Epidermal melanocyte (primary cell): Measurements from ENCODE around the gene BANP.
"Not testable (repeated sequence)": the region's sequence is repeated elsewhere in the genome, so short reads cannot be mapped to it uniquely, and the experiment has no call there.

Experiments used
- DNase-seq: peaks from one replicate; pipeline ENCODE4 v3.0.0; 2011; ENCODE audit warnings: low spot score; ENCODE audit not compliant: insufficient read length

The BANP gene

DNA sequence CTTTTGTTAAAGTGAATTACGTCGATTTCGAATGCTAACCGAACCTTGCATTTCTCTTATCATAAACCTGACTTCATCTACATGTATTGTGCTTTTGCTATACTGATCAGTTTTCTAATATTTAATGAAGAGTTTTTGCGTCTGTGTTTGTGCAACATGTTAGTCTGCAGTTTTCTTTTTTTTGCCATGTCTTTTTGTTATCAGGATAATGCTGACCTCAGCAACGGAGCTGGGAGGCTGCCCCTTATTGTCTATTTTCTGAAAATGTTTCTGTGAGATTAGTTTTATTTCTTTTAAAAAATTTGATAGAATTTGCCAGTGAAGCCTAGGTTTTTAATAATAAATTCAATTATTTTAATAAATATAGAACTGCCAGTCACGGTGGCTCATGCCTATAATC lies 40.9 kb downstream of the BANP start:
- DNase-seq, result not testable (repeated sequence)

DNA sequence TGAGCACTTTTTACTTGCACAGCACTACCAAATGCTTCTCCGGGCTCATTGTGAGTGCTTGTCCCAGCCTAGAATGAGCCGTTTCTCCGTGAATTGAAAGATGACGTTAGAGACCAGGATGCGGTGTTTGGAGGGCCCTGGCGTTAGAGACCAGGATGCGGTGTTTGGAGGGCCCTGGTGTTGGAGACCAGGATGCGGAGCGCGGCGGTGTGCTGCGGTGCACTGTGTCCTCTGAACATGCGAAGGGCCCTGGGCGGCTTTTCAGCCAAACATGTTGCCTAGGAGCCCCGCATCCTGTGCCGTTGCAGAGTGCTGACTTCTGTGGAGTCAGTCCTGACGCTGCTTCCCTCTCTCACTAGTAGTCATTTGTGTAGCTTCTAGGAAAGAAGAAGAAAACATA lies 42.7 kb downstream of the BANP start:
- DNase-seq, result no peak

DNA sequence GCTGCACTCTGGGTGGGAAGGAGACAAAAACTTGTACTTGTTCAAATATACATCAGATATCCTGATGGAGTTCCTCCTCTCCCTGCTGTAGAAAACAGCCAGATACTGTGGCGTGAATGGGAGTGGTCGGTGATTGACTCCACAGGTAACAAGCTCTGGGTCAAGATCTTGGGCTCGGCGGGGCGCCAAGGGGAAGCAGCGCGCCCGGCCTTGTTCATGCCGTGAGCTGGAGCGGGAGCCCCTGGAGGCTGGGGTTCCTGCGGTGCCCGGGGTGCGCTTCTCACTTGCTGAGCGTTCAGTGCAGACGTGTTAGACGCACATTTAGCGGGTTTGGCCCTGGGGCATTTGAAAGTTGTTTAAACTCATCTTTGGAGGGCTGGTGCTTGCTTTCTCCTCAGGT lies 44.4 kb downstream of the BANP start:
- DNase-seq, result no peak

DNA sequence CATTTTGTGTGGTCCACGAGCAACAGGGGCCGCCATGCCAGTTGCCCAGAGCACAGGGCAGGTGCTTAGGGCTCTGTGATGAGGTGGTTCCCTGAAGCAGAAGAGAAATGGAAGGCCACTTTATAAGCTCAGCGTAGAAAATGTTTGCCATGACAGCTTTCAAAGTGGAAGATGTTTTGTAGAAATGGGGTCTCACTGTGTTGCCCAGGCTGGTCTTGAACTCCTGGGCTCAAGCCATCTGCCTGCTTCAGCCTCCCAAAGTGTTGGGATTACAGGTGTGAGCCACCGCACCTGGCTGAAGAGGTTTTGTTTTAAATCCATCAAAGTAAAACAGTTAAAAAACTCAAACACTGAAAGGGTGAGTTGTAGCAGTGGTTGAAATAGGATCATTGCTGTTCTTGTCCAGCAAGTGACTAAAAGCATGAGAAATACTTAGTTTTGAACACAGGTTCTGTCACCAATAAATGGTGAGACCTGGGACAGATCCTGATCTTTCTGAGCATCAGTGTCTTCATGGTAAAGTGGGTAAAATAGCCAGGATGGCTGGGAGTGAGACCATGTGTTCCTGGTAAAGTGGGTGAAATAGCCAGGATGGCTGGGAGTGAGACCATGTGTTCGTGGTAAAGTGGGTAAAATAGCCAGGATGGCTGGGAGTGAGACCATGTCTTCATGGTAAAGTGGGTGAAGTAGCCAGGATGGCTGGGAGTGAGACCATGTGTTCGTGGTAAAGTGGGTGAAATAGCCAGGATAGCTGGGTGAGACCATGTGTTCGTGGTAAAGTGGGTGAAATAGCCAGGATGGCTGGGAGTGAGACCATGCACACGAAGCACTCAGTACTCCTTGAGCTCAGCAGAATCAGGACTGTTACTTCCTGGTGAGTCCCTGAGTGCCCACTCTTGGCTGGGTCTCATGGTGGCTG lies 46.0 kb downstream of the BANP start:
- no peak for DNase-seq

DNA sequence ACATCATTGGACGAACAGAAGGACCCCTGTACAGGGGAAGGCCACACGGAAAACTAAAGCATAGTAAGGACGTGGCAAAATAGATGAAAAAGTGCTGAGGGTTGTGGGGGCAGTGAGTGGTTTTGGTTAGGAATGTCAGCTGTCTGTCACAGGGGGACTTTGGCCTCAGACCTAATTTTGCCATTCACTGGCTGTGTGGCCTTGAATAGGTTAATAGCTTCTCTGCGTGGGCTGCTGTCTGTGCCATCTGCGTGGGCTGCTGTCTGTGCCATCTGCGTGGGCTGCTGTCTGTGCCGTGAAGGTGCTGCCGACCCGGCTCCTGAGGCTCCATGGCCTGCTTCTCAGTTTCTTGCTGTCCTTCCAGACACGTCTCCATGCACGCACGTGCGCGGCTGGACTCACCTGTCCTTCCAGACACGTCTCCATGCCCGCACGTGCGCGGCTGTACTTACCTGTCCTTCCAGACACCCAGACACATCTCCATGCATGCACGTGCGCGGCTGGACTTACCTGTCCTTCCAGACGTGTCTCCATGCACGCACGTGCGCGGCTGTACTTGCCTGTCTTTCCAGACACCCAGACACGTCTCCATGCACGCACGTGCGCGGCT lies 47.1 kb downstream of the BANP start:
- DNase-seq, result not testable (repeated sequence)

DNA sequence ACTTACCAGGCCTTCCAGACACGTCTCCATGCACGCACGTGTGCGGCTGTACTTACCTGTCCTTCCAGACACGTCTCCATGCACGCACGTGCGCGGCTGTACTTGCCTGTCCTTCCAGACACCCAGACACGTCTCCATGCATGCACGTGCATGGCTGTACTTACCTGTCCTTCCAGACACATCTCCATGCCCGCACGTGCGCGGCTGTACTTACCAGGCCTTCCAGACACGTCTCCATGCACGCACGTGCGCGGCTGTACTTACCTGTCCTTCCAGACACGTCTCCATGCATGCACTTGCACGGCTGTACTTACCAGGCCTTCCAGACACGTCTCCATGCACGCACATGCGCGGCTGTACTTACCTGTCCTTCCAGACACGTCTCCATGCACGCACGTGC lies 47.8 kb downstream of the BANP start:
- DNase-seq, result not testable (repeated sequence)

DNA sequence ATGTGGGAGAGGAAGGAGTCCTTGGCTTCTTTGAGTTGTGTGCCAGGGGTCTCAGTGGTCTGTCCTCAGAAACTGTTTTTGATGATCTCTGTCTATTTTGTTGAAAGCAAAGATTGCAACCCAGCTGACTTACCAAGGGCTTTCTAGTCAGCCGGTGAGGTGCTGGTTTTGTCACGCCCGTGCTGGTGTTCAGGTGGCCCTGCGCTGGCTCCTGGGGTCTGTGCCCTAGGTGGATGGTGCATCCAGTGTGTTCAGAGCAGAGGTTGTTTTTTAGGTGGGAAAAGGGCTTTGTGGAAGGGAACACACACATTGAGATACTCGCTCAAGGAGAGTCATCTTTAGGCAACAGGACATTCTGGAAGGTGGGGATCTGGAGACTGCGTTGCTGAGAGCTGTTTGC lies 51.0 kb downstream of the BANP start:
- DNase-seq, result no peak

DNA sequence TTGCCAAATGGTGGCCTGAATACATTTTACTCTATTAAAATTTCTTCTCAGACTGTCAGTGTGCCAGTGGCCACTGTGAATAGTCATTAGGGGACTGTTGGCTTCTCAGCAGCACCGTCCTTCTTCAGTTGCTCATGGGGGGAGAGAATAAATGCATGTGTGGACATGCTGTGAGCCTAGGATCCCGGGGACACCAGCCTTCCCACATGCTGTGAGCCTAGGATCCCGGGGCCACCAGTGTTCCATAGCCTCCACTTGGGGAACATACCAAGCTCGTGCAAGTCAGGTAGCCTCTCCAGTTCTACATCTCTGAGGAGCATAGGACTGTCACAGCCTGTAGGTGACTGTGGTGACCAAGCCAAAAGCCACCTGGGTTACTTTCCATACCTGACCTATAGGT lies 51.5 kb downstream of the BANP start:
- DNase-seq, result no peak

DNA sequence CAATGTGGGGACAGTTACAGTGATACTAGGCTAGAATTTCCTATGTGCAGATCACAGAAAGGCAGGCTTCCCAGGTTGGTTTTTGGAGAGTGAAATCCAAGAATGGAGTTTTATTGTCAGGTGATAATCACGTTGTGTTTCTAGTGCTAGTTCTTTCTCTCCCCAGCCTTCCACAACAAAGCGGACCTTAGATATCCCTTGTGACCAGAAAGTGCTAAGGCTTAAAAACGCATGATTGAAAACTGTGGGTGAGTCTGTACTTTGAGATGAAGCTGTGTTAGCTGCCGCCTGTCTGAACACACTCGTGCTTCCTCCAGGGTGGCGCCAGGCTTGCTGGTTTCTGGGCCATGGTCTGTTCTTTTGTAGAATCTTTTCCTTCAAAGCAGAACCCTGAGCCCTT lies 52.1 kb downstream of the BANP start:
- DNase-seq, result no peak

DNA sequence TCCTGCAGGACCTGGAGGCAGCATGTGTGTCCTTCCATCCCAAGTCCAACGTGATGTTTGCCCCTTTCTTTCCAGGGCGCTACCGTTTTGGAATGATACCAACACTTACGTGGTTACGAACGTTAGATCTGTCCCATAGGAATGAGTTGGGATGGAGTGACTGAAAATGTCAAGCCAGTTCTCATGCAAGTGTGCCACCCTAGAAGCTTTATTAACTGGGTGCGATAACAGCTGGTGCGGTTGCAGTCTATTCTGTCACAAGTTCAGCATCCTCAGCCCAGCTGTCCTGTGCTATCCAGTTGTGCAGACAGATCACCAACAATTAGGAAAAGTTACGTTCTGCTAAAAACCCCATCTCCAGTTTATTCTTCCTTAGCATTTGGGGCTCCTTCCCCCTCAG lies 52.5 kb downstream of the BANP start:
- no peak for DNase-seq

DNA sequence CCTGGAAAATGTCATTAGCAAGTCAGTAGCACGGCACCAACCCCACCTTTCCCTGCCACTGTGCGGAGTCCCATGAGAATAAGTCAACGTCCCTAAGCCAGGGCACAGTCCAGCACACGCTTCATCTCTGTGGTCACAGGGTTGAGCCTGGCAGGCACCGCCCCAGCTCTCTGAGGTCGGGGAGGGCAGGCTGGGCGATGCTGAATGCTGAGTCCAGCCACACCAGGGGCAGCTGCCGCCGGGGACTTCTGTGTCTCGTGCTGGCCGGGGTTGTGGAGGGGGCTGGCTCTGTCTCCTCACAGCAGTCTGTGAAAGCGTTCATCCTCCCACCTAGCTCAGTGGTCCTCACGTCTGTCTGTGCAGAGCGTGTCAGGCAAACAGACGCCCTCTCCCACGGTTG lies 53.2 kb downstream of the BANP start:
- DNase-seq, result no peak

DNA sequence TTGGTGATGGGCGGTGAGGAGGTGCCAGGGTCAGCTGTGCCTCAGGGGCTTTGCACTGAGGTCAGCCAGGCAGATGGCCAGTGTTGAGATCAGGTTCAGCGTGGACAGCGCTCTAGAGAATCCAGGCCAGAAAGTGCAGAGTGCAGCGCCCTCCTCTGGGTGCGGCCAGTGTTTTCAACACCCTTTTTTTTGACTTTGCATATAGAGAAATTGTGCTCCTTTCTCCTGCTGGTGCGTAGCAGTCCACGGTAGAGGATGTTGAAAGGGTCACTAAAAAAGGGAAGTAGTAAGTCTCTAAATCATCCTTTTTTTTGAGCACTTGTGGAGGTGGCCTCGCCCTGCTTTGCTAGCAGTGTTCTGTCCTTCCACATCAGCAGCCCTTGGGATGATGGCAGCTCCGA lies 53.9 kb downstream of the BANP start:
- no peak for DNase-seq

DNA sequence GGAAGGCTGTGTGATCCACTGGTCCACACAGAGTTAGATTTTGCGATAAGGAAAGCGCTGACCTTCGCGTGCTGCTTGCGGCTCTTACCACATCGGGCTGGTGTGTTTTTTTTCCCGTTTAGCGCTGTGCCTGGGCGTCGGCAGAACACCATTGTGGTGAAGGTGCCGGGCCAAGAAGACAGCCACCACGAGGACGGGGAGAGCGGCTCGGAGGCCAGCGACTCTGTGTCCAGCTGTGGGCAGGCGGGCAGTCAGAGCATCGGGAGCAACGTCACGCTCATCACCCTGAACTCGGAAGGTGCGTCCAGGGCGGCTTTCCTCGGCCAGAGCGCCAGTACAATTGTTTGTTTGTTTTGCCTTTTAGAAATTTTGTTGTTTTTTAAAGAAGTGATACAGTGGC lies 54.7 kb downstream of the BANP start:
- no peak for DNase-seq

DNA sequence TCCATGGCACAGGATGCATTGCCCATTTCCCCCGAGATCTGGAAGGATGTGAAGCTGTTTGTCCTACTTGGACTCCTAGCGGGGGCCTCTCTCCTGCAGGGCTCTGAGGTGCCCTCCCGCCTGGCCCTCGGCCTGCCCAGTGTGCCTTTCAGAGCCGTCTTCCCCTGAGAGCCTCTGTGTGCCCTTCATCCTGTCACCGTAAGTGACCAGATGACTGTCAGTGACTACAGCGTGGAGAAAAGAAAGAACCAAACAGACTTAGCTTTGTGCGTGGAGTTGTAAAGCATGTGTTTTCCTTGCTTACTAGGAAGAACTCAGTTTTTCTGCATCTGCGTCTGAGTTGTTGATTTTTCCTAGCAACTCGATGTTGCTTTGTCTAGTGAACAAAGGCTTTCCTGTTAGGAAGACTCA lies 56.1 kb downstream of the BANP start:
- DNase-seq, result no peak

DNA sequence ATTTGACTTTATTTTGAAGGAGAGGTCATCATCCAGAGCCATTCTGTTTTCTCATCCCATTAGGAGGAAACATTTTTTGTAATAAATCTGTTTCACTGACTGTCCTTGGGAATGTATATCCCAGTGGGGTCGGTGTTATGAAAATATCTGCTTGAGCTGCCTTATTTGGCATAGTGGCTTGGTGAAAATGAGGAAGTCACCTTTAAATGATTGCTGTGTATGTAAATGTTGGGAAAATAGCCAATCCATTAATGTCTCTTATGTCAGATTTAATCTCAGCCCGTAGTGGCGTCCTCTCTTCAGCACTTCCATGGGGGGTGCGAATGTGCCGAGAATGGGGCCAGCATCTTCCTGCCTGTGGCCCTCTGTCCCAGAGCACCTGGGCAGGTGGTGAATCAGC lies 57.6 kb downstream of the BANP start:
- no peak for DNase-seq

DNA sequence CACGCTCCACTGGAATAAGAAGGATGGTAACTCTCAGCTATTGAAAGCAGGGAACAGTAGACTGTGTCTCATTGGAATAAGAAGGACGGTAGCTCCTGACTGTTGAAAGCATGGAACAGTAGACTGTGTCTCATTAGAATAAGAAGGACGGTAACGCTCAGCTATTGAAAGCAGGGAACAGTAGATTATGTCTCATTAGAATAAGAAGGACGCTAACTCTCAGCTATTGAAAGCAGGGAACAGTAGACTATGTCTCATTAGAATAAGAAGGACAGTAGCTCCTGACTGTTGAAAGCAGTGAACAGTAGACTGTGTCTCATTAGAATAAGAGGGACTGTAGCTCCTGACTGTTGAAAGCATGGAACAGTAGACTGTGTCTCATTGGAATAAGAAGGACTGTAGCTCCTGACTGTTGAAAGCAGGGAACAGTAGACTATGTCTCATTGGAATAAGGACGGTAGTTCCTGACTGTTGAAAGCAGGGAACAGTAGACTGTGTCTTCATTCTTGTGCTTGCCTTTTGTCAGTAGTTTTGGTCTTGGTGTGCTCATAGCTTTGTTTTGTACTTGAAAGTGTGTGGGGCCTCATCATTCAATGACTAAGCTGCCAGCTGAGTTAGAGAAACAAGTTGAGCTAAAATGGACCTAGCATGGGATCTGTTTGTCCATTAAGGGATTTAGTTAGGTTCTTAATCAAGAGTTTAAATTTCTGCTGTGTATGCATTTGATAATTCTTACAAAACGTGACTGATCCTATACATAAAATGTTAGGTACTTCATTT lies 58.5 kb downstream of the BANP start:
- no peak for DNase-seq

DNA sequence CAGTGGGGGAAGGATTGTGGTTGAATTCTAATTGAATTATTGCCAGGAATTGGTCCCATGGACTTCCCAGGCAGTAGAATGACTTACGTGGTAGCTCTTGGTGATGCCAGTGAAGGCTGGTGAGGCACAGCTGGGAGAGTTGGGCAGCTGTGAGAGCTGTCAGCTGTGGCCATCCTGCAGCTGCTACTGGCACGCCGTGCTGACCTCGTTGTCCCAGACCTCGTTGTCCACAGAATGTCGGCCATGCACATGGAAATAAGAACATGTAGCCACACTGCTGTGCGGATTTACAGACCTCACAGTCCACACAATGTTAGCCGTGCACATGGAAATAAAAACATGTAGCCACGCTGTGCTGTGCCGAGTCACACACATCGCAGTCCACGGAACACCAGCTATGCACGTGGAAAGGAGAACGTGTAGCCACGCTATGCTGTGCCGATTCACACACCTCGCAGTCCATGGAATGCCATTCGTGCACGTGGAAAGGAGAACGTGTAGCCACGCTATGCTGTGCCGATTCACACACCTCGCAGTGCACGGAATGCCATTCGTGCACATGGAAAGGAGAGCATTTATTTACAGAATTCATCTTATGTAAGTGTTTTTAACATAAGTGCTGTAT lies 59.2 kb downstream of the BANP start:
- DNase-seq, result no peak

DNA sequence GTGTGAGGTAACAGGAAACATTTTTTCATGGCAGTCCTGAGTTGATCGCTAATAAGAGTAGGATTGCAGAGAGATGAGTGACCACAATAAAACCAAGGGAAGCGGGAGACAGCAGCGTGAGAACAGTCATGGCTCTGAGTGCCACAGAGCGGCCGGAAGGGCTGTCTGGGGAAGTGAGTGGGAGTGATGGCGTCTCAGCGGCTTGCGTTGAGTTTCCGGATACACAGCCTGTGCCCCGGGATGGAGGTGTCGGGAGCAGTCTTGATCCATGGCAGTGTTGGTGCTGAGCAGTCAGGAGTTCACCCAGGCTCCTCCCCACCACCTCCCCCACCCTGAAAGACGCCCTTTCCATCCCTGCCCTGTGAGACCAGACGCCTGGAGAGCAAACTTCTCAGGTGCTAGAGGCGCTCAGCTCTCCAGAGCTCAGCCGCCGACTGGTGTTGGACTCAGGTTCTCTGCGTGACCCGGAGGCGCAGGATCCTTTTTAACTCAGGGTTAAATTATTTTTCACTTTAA lies 59.8 kb downstream of the BANP start:
- no peak for DNase-seq

DNA sequence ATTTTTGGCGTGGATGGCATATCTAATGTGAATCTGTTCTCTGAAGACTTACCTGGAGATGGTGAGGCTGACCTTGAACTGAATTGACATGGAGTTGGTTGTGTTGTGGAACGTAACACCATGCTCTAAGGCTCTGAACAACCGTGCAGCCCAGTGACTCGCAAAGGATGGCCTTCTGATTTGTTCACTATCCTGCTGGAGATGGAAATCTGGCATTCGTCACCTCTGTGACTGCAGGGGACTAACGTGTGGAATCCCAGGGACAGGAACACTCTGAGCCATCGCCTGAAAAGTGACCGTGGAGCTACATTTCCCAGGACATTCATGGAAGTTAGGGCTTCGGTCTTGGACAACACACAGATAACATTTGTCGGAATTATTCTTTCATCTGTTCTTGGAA lies 61.1 kb downstream of the BANP start:
- DNase-seq, result no peak

DNA sequence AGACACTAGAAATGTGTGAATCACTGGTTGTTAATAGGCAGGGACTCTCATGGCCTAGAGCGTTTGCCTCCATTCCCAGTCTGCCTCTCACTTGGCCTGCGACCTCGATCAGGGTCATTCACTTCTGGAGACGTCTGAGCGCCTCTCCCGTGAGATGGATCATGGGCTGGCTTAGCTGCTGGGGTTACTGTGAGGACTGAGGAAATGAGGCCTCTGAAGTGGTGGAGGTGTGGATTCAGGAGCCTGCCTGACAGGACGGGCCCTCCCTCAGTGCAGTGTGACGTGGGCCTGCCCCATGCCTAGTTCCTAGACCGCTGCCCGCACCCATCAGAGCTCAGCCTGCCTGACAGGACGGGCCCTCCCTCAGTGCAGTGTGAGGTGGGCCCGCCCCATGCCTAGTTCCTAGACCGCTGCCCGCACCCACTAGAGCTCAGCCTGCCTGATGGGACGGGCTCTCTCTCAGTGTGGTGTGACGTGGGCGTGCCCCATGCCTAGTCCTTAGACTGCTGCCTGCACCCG lies 61.9 kb downstream of the BANP start:
- DNase-seq, result no peak

DNA sequence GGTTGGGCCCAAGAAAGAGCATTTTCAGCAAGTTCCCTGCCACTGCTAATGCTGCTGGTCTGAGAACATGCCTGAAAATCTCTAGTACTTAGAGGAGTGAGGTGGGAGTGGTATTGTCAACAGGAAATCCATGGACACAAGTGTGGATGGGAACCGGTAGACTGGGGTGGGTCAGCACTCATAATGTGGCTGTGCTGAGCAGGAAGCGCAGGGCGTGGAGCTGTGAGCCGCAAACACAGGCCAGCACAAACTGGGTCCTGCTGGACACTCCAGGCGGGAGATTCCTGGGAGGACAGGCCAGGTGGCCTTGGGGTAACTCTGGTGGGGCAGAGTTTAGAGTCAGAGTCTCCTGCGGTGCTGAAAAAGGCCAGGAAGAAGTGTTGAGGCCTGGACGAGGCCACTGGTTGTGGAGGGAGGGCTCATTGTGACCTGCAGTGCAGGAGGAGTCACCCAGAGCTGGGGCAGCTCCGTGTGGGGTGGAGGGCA lies 62.6 kb downstream of the BANP start:
- no peak for DNase-seq
